Right atrium auricular region (tissue), 2 donors: ENCODE data around the gene GTF3C5. TPM values are rescaled to one million over a fixed set of nuclear protein-coding genes. Genes with fewer than 3 reads are reported as not detected.
"Not testable (repeated sequence)": the region's sequence is repeated elsewhere in the genome, so short reads cannot be mapped to it uniquely, and the experiment has no call there.

ENCODE experiments used
- DNase-seq: peaks from one replicate; pipeline ENCODE4 v3.0.0-alpha.2; 2019; ENCODE audit warnings: low spot score
- H3K27ac ChIP-seq, 2 donors: fragments of 200-600 bp; sonication (generic); 1 replicate in 1 of 2; 2 replicates in 1 of 2; pipeline ENCODE4 v1.5.1; 2016 to 2019
- H3K27me3 ChIP-seq, 2 donors: fragments of 200-600 bp; sonication (generic); one replicate each; pipeline versions ENCODE4 v1.5.1 to v1.6.0; 2017 to 2019
- H3K36me3 ChIP-seq: fragments of 200-600 bp; sonication (generic); one replicate; pipeline ENCODE4 v1.5.1; 2016
- H3K4me1 ChIP-seq, 2 donors: fragments of 200-600 bp; sonication (generic); one replicate each; pipeline versions ENCODE4 v1.5.1 to v1.6.0; 2017 to 2019
- H3K4me3 ChIP-seq, 2 donors: fragments of 200-600 bp; sonication (generic); 1 replicate in 1 of 2; 2 replicates in 1 of 2; pipeline ENCODE4 v1.5.1; 2017 to 2019; ENCODE audit warnings: mild to moderate bottlenecking in 1 of 2, moderate library complexity in 1 of 2
- H3K9me3 ChIP-seq, 2 donors: fragments of 200-600 bp; sonication (generic); one replicate each; pipeline ENCODE4 v1.5.1; 2019
- CTCF ChIP-seq, 2 donors: fragments of 200-600 bp; sonication (generic); IDR thresholded peaks; one replicate each; pipeline ENCODE4 v1.5.1; 2019; ENCODE audit warnings: antibody characterized with exemption in 2 of 2
- total RNA-seq, 2 donors: library from RNA; depleted of rRNA; stranded (reverse); fragments of >200 nt; gene quantifications; one replicate each; pipeline ENCODE4 v1.1.0, GENCODE V29; 2016

GTF3C5 gene
- total RNA-seq, 2 donors from 2014 or later: 30.5 to 31.1 TPM

- no peak for DNase-seq
- Histone ChIP-seq H3K36me3 (no peaks in the 10 kb centered on the region), H3K27ac (no peak overlapping the region), H3K27me3 (no peaks in the 10 kb centered on the region), H3K4me1 (no peaks in the 10 kb centered on the region), H3K4me3 (no peak overlapping the region), H3K9me3 (no peaks in the 10 kb centered on the region)
- no peak for TF ChIP-seq CTCF (IDR thresholded peaks at IDR 0.05)
Measured at GRCh38 chr9:133080161-133080560, 49.4 kb downstream of the GTF3C5 start.

DNA sequence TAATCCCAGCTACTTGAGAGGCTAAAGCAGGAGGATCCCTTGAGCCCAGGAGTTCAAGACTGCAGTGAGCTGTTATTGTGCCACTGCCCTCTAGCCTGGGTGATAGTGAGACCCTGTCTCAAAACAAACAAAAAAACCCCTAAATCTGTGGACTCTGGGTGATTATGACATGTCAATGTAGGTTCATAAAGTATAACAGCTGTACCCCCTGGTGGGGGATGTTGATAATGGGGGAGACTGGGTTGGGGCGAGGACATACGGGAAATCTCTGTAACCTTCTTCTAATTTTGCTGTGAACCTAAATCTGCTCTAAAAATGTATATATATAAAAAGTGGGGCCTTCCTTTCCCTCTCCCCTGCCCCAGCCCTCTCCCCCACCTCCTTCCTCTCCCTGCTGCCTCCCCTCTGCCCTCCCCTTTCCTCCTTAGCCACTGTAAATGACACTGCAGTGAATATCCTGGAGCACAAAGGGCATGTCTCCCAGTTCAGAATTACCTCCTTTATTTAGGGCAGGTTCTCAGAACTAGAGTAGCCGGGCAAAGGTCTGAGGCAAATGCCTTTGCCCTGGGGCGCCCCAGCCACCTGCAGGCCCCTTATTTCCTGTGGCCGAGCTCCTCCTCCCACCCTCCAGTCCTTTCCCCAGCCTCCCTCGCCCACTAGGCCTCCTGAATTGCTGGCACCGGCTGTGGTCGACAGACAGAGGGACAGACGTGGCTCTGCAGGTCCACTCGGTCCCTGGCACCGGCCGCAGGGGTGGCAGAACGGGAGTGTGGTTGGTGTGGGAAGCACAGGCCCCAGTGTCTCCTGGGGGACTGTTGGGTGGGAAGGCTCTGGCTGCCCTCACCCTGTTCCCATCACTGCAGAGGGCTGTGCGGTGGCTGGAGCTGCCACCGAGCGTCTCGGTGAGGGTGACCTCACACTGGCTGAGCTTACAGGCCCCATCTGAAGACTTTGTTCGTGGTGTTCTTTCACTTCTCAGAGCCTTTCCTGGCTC, 50.3 kb downstream of the GTF3C5 start:
- not testable (repeated sequence) for H3K9me3 ChIP-seq, H3K4me1 ChIP-seq, DNase-seq, H3K36me3 ChIP-seq, H3K27me3 ChIP-seq, H3K4me3 ChIP-seq, H3K27ac ChIP-seq

GRCh38 chr9:133081957-133082644, 51.3 kb downstream of the GTF3C5 start:
- not testable (repeated sequence) for H3K4me1 ChIP-seq, H3K4me3 ChIP-seq, H3K36me3 ChIP-seq, H3K27ac ChIP-seq, DNase-seq, H3K9me3 ChIP-seq, H3K27me3 ChIP-seq

- not testable (repeated sequence) for H3K27me3 ChIP-seq, H3K36me3 ChIP-seq, DNase-seq, H3K4me3 ChIP-seq, H3K4me1 ChIP-seq, H3K9me3 ChIP-seq, H3K27ac ChIP-seq
Measured at GRCh38 chr9:133083688-133084087, 52.9 kb downstream of the GTF3C5 start.

GRCh38 chr9:133086212-133086860, 55.5 kb downstream of the GTF3C5 start:
- H3K4me3 ChIP-seq, H3K4me1 ChIP-seq, H3K36me3 ChIP-seq, H3K27ac ChIP-seq, H3K9me3 ChIP-seq, DNase-seq, H3K27me3 ChIP-seq: not testable (repeated sequence)

DNA sequence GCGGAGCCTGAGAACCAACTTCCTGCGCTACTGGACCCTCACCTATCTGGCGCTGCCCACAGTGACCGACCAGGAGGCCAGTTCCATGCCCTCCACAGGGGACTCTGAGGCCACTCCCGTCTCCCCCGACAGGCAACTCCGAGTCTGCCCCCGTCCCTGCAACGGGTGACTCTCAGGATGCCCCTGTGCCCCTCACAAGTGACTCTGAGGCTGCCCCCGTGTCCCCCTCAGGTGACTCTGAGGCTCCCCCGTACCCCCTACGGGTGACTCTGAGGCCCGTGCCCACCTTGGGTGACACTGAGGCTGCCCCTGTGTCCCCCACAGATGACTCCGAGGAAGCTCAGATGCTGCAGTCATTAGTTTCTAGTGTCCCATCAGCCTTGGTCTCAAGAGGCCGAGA, 56.1 kb downstream of the GTF3C5 start:
- H3K27me3 ChIP-seq: no peaks in the 10 kb centered on the region
- H3K4me1 ChIP-seq: no peaks in the 10 kb centered on the region
- TF ChIP-seq CTCF (IDR thresholded peaks at IDR 0.05): no peak
- H3K9me3 ChIP-seq: no peaks in the 10 kb centered on the region
- H3K36me3 ChIP-seq: no peaks in the 10 kb centered on the region
- DNase-seq: no peak
- no peak overlapping the region for H3K4me3 ChIP-seq
- no peak overlapping the region for H3K27ac ChIP-seq

- no peak for TF ChIP-seq CTCF (IDR thresholded peaks at IDR 0.05)
- Histone ChIP-seq H3K9me3 (no peaks in the 10 kb centered on the region), H3K4me1 (no peaks in the 10 kb centered on the region), H3K27ac (no peak overlapping the region), H3K27me3 (no peaks in the 10 kb centered on the region), H3K36me3 (no peaks in the 10 kb centered on the region), H3K4me3 (no peak overlapping the region)
- no peak for DNase-seq
Measured at GRCh38 chr9:133087429-133088145, 56.8 kb downstream of the GTF3C5 start.
